SHP77 treated with DMSO at 0.1 percent for 48 hours (cell line): Measurements from ENCODE around the gene CMTM5.
"Not testable (repeated sequence)": the region's sequence is repeated elsewhere in the genome, so short reads cannot be mapped to it uniquely, and the experiment has no call there.

Experiments used
- DNase-seq: peaks from one replicate; lab custom pipeline; 2025; lab: John Stamatoyannopoulos, UW

The CMTM5 gene

DNA sequence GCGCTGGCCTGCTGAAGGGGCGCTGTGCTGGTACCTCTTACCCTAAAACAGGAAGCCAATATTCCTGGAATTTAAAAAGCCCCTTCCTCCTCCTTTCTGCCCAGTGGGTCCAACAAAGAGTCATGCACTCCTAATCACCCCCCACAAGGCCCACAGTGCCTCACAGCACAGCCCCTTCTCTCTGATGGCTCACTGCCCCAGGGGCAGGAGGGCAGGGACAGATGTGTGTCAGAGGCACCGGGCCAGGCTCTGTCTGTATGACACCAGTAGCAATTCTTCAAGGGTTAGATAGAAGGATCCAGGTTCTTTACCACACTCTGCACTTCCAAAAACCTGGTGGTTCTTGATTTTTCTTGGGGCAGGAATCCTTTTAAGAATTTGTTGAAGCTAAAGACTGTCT, 22.3 kb downstream of the CMTM5 start:
- no peak for DNase-seq

- DNase-seq: no peak
Observed at GRCh38 chr14:23399591-23399990, 22.7 kb downstream of the CMTM5 start.

GRCh38 chr14:23400496-23401149, 23.8 kb downstream of the CMTM5 start:
- DNase-seq: not testable (repeated sequence)

DNA sequence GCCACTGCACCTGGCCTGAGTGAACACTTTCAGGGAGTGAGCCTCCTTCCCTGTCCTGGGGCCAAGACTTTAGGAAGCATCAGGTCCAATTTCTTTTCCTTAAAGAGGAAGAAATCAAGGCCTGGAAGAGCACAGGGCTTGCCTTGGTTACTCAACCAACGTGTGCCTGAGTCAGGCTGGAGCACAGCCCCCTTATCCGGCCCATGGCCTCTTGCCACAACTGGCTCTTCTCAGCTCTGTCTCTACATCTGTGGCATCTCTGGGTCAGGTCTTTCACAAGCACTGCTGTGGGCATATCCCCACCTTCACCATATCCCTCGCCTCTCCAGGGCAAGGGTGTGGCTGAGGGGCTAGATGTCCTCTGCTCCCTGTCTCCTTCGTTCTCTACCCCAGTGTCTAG, 24.4 kb downstream of the CMTM5 start:
- no peak for DNase-seq

GRCh38 chr14:23402296-23403138, 25.7 kb downstream of the CMTM5 start:
- DNase-seq: no peak

- no peak for DNase-seq
Observed at GRCh38 chr14:23403139-23403438, 26.2 kb downstream of the CMTM5 start.

DNA sequence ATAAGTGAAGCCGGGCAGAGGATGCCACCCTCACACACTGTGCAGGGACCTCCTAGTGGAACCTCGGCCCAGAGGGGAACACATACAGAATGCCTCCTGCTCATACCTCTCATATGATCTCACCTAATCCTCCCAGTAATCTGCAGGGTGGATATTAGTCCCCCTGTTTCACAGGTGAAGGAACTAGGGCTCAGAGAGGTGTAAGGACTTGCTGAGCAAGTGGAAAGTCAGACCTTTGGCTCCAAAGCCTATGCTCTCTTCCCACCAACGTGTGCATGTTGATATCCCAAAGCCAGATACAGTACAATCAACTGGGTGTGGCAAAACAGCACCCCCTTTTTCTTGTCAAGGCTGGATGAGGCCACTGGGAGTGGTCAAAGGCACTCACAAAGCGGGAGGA, 27.1 kb downstream of the CMTM5 start:
- no peak for DNase-seq

- DNase-seq: no peak
Observed at GRCh38 chr14:23404331-23404900, 27.6 kb downstream of the CMTM5 start.

GRCh38 chr14:23405096-23405495, 28.2 kb downstream of the CMTM5 start:
- no peak for DNase-seq

DNA sequence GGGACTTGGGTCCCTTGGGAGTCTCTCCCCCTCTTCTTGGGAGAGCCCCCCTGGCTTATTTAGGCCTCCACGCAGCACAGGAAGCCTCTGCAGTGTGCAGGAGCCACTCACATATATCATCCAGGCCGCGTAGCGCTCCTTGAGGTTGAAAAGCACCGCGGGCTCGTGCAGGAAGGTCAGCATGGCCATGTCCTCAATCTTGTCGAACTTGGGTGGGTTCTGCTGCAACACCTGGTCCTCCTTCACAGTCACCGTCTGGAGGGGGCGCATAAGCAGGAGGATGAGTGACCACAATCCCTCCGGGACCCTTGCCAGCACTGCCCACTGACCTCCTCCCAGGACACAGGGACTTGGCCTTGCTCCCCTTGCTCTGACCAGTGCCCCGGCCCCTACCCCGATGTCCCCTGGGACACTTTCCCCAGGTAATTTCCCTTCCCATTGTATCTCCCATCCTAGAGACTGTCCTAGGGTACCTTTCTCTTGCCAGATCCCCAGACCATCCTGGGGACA, 28.7 kb downstream of the CMTM5 start:
- DNase-seq: no peak

DNA sequence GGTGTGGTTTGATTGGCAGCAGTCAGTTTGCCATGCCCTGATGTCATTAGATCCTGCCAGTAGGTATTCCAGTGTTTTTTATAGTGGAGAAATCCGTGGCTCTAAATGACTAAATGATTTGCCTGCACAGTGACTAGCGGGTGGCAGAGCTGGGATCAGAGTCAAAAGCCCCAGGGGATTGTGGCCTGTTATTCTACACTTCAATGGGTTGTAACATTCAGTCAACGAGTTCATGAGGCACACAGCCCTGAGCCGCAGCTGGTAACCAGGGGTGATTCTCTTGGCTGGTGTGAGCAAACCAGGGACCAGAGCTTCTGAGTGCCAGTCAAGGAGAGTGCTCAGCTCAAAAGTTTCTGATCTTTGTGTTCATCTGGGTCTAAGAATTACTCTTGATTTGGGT, 29.4 kb downstream of the CMTM5 start:
- DNase-seq: no peak

GRCh38 chr14:23406725-23407355, 30.0 kb downstream of the CMTM5 start:
- DNase-seq: no peak

- DNase-seq: no peak
Observed at GRCh38 chr14:23407516-23408306, 30.9 kb downstream of the CMTM5 start, which contains the start of gene MYH6. Gene MYH6 (minus strand): TSS chr14:23408273. CDS start chr14:23407223, 1,050 bp downstream.

GRCh38 chr14:23408307-23408630, 31.4 kb downstream of the CMTM5 start:
- no peak for DNase-seq

- no peak for DNase-seq
Observed at GRCh38 chr14:23409475-23409874, 32.6 kb downstream of the CMTM5 start.

DNA sequence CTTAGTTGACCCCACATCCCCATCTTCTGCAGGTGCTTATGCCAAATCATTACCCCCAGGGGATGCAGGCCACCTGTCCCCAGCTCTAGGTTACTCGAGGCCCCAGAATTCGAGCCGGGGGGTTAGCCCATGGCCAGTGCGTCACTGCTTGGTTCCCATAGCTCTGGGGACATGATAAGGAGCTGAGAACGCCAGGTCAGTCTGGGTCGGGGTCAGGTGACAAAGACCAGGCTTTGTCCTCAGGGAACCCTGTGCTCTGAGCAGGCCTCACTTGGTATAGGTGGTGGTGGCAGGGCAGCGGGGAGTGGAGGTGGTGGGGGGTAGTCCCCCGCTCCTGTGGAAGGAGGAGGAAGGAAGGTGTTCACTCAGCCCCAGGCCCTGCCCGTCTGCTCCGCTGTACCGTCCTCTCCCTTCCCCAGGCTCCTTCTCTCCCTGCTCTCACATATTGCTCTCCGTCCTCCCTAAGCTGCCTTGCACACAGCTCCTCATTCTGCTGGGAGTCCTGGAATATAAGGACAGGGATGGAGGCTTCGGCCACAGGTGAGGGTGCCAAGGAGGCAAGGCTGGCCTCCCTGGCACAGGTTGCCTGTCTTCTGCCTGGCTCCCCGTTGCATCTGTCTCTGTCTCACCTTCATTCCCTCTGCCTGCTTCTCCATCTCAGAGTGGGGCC, 33.3 kb downstream of the CMTM5 start:
- DNase-seq: no peak

GRCh38 chr14:23411563-23412525, 35.0 kb downstream of the CMTM5 start:
- no peak for DNase-seq

DNA sequence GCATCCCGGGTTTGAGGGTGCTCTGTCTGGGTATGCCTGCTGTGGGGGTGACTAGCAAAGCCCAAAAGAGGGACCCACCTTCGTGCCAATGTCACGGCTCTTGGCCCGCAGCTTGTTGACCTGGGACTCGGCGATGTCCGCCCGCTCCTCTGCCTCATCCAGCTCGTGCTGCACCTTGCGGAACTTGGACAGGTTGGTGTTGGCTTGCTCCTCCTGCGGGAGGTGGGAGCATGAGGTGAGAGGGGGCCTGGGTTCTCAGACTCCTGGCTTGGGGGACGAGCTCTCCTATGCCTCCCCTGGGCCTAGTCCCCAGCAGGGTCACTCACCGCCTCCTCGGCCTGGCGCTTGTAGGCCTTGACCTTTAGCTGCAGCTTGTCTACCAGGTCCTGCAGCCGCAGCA, 36.8 kb downstream of the CMTM5 start:
- no peak for DNase-seq

- no peak for DNase-seq
Observed at GRCh38 chr14:23414254-23414653, 37.4 kb downstream of the CMTM5 start.
